Measurements from ENCODE around the gene STK10. TPM values are rescaled to one million over a fixed set of nuclear protein-coding genes. Genes with fewer than 3 reads are reported as not detected.

Gene STK10
- total RNA-seq, 1 donor from 2014 or later: 14.5 TPM

DNA sequence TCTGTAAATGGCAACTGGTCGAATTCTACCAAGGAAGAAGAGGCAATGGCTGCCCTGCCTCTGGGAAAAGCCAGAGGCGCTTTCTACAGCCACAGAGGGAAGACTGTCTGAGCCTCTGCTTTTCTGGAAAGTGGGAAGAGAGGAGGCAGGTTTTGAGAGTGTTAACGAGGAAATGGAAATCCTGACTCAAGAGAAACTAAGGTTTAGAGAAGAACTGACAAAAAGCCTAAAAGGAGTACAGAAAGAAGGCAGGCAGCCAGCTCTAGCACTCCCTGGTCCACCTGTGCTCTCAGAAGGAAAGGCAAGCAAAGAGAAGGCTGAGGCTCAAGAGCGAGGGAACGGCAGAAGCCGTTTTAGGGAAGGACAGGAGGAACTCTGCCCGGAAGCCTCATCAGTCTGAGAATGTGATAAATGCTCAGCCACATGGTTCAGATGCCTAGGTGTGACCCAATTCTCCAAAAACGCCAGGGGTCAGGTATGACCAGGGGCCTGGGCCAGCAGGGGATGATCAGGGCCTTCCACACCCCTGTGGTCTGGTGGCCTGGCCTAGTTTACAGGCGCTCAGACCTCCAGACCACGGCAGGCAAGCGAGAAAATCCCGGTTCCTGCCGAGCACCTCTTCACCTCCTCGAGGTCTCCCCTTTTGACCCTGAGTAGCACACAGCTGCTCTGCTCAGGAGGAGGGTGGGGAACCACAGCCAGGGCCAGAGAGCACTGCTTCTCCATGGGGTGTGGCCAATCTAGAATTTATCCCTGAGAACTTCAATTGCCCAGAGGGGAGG, 101.6 kb downstream of the STK10 start:
- DNase-seq: no peak

DNA sequence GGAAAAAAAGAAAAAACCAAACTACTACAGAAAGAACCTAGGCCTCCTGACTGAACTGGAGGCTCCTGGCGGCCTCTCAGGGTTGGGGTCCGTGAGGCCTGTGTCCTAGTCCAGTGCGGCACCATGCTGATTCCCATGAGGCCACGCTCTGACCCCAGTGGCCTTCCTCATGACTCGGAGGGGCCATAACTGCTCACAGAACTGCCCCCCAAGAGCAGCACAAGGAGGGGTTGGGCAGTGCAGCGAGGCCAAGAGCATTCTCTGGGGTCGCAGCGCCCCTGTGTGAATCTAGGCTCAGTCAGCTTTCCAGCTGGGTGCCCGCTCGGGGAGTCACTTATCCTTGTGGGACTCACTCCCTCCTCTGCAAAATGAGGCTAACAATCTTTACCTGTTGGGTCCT, 102.3 kb downstream of the STK10 start:
- DNase-seq: no peak

DNA sequence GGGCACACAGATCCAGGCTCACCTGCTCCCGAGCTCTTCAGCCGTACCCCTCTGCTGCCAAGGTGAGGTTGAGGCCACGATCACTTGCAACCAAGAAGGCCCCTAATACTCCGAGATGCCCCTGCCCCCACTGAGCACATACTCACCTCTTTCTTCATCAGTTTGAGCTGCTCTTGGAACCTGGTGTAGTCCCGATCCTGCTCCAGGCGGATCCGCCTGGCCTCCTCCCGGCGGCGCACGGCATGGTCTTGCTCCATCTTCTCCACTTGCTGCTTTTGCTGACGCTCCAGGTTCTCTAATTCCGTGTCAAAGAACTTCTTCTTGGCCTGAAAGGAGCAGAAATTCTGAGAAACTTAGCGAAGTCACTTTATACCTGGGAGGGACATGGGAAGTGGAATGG, 105.8 kb downstream of the STK10 start:
- no peak for DNase-seq

DNA sequence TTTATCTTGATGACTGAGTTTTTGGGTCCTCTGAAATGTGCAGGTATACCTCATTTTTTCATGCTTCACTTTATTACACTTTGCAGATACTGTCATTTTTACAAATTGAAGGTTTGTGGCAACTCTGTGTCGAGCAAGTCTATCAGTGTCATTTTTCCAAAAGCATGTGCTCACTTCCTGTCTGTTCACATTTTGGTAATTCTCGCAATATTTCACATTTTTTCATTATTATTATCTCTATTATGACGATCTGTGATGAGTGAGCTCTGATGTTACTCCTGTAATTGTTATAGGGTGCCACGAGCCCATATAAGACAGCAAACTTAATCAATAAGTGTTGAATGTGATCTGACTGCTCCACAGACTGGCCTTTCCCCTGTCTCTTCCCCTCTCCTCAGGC, 108.1 kb downstream of the STK10 start:
- no peak for DNase-seq

DNA sequence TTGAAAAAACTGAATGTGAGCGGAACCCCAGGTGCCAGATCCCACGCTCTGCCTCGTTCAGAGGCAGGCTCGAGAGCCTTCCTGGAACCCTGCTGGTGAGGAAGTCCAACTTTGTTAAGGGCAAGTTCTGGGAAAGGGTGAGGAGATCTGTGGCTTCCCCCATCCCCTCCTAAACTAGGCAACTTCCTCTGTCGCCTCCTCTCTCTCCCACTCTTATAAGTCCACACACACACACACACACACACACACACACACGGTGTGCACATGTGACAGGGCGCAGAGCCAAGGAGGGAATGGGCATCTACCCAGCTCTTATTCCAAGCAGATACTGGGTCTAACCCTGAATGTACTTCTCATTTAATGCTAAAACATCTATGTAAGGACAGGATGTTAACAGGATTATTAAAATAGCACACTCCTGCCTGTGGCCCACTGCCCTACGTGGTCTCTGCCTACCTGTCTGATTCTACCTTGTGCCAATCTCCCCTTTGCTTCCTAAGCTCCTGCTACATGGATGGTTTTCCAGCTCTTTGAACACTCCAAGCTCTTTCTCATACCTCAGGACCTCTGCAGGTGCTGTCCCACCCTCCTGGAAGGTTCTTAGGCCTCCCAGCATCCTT, 109.2 kb downstream of the STK10 start:
- peak; percentile 44 for DNase-seq

DNA sequence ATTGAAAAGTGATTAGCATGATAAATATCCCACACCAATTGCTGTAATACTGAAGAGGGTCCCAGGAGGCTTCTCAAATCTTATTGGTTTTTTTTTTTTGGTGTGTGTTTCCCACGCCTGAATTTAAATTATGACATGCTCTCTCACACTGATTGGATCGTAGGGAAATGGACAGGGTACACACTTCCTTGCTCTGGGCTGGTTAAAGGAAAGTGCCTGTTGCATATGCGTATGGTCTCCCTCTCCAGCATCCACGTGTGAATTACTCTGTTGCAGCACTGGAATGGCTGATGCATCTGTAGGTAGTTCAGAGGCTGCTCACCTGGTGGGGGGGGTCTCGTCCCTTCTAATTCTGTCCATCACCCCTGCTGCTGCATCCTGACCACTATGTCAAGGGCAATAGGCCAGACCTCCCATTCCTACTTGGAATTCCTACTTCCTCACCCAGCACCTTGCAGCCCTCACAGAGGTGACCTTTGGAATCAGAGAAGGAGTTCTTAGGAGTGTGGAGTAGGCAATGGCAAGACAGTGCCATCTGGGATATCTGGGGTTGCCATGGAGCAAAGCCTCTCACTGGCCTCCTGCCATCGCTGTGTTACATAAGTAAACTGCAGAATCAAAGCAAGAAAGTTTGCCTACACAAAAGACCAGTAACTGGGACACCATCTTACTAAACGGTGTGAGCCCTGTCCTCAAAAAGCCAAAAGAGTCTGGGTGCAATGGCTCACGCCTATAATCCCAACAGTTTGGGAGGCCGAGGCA, 110.2 kb downstream of the STK10 start:
- DNase-seq: no peak

DNA sequence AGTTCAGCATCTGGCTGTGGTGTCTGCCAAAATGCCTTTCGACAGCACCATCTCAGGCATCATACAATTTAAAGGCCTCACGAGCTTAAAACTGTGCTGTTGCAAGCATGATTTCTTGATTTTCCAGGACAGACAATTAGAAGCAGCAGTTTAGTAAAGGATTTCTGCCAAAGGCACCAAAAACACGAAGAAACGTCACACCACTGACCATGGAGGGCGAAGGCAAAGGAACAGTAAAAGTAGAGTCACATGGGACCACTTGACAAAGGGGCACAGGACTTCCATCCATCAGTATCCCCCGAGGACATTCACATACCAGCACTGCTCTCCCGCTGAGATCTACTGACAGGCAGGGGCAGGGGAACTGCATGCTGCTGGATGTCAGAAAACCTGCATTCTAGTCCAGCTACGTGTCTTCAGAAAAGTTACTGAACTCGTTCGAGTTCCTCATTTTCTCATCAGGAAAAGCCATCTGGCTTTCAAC, 111.2 kb downstream of the STK10 start:
- peak; percentile 89 for DNase-seq

DNA sequence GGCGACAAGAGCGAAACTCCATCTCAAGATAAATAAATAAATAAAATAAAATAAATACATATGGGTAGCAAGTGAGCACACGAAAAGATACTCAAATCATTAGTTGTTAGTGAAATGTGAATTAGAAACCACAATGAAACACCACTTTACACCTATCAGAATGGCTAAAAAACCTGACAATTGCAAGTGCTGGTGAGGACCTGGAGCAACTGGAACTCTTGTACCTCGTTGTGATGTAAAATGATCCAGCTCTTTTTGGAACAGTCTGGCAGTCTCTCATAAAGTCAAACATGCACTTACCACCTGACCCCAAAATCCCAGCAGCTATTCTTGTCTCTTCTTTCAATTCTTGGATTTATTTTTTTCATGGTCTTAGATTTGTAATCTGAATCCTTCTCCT, 112.4 kb downstream of the STK10 start:
- DNase-seq: no peak

DNA sequence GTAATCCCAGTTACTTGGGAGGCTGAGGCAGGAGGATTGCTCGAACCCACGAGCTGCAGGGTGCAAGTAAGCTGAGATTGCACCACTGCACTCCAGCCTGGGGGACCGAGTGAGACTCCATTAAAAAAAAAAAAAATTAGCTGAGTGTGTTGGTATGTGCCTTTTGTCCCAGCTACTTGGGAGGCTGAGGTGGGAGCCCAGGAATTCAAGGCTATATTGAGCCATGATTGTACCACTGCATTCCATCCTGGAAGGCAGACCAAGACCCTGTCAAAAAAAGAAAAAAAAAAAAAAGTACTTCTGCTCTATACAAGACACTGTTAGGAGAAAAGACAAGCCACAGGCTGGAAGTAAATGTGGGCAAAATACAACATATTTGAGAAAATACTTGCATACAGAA, 113.1 kb downstream of the STK10 start:
- no peak for DNase-seq

DNA sequence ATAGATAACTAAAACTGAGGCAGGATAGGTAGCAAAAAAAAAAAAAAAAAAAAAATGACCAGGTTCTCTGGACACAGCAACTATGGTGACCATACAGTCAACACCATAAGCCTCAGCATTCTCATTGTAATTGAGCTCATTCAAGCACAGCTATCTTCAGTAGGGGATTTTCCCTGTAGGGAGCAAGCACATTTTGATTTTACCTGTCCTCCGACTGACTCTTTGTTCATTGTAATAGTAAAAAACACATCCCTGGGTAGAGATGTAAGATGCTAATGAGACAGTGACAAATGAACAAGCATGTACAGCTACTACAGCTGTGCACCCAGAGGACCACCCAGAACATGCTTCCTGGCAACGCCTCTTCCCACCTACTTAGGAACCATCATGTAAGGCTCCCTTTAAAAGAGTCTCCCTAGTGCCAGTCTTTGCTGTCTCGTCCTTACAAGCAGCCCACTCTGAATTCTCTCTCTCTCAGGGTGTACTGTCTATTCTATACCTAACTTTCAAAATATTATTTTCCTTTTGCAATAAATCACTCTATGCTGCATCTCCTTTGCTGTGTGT, 116.6 kb downstream of the STK10 start:
- no peak for DNase-seq

DNA sequence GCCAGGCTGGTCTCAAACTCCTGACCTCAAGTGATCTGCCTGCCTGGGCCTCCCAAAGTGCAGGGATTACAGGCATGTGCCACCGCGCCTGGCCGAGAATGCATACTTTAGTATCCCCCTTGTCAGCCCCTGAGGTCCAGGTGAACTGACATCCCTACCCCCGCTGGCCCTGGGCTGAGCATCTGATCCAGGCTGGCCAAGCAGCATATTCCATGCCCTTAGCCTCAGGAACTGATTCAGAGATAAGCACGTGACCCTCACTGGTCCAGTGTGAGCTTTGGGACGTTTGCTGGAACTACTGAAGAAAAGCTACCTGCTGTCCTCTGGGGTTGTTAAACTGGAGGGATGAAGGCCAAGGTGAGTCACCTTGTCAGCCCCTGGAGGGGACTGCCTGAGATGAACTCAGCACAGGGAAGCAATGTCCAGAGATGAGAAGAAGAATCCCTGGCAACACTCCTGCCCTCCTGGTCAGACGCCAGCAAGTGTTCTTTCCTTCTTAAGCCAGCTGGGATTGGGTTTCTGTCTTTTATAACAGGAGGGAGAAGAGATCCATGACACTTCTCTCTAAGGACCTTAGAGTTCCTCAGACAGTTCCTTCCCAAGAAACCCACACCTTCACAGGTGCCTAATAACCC, 122.5 kb downstream of the STK10 start:
- no peak for DNase-seq

DNA sequence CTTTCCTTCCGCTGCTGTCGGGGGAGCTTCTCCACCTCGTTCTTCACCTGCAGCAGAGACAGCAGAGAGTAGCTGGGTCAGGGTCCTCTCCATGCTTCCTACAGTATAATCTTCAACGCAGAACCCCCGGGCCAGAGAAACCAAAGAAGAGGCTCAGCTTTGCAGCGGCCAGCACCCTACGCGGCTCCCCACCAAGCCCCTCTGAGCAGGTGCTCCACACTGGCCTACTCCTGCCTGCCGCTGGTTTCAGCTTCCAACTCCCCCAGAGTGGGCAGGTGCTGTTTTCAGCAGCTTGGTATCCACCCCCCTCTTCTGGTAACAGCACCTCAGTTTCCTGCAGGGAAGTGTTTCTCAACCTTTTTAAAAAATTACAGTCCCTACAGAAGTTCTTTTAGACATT, 123.3 kb downstream of the STK10 start:
- no peak for DNase-seq

DNA sequence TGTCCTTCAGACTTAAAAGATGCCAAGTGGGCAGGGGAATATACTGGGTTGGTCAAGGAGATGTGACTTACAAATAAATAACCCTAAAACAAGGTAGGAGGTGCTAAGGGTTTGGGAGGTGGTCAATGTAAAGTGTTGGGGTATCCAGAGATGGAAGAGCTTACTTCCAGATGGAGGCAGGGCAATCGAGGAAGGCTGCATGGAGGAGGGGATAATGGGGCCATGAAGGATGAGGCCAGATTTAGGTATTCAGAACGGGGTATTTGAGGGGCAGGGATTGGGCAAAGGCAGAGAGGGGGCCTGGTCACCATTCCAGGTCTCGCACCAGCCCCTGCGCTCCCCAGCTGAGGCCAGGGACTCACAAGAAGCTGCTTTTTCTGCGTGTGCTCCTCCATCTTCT, 123.7 kb downstream of the STK10 start:
- DNase-seq: no peak

DNA sequence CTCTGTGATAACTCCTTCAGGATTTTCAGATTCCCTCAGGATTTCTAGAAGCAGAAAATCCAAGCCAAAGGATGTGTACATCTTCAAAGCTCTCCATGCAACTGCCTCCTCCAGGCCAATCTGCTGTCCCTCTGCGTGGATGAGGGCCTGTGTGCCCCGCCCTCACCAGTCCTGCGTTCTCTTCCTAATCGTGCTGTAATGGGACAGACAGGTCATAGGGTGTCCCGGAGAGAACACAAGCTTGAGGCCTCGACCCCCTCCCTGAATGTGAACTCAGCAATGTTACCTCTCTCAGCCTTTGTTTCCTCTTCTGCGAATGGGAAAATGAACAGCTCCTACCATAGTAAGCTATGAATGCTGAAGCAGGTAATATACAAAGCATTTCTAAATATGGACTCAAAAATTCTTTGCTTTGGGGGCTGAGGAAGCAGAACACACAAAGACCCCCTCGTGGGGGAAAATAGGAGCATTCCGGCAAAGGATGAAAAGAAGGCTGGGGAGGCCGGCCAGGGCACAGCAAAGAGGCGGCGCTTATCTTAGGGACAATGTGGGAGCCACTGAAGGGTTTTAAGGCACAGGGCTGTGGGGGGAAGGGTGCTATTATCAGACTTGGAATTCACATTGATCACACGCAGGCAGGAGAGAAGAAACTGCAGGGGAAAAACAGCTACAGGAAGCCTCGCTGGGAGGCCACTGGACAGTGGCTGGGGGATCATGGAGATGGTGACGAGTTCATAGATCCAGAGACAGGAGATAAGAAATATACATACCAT, 124.4 kb downstream of the STK10 start:
- DNase-seq: no peak

DNA sequence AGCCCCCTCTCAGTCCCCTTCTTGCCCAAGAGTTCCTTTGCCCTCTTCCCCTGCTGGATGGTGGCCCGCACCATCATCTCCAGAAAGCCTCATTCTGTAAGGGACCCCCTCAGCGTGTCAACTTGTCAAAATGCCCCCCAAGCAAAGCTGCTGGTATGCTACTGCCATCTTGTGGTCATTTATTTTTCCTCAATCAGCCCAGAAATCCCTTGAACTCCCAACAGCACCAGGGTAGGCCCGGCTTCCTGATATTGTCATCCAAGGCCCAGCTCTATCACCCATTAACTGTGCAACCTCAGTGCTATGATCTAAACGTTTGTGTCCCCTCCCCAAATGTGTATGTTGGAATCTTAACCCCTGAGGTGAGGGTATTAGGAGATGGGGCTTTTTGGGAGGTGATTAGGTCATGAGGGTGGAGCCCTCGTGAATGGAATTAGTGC, 128.3 kb downstream of the STK10 start:
- DNase-seq: no peak

DNA sequence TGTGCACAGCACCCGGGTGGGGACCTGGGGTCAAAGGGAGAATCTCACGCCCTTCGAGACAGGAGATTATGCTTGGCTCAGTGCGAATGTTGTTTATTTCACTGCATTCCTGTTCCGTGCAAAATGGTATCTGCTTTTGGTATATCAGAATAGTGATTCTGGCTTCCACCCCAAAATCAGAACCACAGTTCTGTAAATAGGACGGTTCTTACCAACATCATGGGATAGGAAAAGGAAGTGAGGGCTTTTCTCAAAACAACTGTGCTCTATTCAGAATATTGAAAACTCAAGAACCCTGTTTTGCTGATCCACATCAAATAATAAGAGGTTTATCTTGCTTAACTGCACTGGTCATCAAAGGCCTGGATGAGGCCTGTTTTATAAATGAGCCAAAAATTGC, 129.9 kb downstream of the STK10 start:
- DNase-seq: no peak

DNA sequence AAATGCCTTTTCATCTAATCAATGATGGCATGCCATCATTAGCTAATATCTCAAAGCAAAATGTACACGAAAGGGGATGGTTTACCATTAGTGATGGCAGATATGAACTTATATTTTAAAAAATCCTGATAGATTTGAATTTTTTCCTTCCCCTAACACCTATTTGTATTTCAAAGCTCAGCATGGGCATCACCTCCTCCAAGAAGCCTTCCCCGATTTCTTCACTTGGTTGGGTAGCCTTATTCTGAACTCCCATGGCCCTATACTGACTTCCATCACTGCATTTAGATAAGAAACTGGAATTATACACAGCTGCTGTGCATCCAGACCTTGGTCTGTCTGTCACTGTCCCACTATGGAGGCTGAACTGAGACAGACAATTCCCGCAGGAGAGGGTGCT, 132.0 kb downstream of the STK10 start:
- no peak for DNase-seq

DNA sequence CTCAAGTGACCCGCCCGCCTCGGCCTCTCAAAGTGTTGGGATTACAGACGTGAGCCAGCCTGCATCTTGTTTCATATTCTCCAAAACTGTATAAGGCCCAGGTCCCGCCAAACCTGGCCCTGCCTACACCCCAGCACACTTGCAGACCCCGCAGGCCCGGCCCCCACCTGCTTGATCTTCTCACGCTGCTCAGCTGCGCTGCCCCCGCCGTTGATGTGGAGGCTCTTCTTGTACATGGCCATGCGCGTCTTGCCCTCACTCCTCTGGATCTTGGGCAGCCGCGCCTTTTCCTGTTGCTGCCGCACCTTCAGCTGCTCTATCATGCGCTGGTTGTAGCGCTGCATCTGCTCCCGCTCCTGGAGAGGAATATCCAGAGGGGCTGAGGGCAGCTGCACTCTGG, 132.6 kb downstream of the STK10 start:
- DNase-seq: no peak

DNA sequence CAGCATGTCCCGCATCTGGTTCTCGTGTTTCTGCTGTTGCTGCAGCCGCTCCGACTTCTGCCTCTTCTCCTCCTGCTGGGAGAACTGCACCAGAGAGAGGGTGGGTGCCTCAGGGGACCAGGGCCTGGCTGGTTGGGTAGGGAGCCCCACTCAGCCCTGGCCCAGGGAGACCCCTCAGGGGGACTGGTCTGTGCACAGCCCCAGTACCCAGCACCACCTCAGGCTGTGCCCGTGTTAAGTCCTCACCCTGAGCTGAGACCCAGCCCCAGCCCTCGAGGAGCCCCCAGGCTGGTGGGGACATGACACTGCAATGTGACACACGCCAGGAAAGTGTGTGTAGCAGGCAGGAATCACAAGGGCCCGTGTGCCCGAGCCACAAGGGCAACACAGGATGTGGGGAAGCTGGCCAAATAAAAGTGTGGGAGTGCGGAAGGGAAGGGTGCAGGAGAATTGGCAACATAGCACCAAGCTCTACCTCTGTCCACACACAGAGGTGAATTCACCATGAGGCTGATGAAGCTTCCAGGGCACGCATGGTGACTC, 133.3 kb downstream of the STK10 start:
- no peak for DNase-seq

DNA sequence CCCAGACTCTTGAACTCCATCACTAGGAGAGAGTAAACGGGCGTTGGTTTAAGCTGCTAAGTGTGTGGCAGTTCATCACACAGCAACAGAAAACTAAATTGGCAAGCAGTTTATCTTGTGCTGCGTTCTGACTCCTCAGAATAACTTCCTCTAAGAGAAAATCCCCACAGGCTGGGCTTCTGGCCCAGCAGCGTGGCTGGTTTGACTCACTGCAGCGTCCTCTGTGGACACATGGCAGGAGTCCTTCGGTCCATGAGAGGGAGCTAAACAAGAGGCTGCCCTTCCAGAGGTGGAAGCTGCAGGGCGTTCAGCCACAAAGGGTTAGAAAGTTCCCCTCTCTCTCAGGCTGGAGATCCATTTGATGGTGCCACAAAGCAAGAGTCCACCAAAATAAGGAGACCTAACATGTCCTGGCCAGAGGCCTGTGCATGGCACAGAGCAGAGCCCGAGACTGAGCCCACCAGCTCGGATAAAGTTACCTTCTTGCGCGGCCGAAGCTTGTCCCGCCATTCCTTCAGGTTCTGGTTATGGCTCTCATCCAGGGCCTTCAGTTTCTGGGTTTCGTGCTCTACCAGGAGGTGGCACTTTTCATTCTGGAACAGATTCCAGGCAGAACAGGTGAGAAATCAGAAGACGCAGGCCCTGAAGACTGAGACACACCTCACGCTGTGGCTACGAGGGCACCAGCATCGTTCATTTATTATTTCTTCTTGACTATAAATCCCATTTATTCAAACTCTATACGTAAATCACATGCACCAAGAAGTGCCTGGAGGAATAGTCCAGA, 135.4 kb downstream of the STK10 start:
- DNase-seq: no peak

Data from skin of body (tissue), 2 donors.